Erythroblast (primary cell): Measurements from ENCODE around the gene DDI1.

Experiments
- GATA1 ChIP-seq: IDR thresholded peaks from 2 replicates; pipeline ENCODE4 v1.6.1; 2011; ENCODE audit warnings: low read depth, mild to moderate bottlenecking, control low read depth, low read length, moderate library complexity
- POLR2A ChIP-seq: IDR thresholded peaks from 2 replicates; pipeline ENCODE4 v1.6.1; 2011; ENCODE audit warnings: mild to moderate bottlenecking, low read length

- no peak for TF ChIP-seq POLR2A
- no peak for TF ChIP-seq GATA1
These were observed 42.9 kb upstream of the DDI1 start for GRCh38 chr11:103993507-103993906.
